NCI-H128 (cell line): ENCODE data around the gene GAS2.

ENCODE experiments used
- DNase-seq: peaks from one replicate; lab custom pipeline; 2025; ENCODE audit not compliant: unreplicated experiment; lab: John Stamatoyannopoulos, UW

Gene GAS2

DNA sequence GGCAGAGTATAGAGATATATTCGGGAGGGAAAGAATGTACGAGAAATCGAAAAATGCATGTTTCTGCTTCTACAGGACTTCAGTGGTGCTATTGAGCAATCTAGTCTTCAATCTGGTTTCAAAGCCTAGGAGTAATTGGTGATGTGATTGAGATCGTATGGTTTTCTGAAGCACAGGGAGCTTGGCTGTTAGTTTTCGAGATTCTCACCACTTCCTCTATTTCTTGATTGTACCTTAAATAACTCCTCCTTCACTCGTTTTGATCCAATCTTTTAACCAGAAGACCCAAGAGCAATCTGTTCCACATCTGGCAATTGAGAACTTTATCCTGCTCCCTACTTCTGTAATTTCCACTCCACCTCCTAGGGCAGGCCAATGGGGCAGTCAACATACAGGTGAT is 193.3 kb downstream of the GAS2 start:
- DNase-seq, result no peak

- DNase-seq, result no peak
These were observed 193.8 kb downstream of the GAS2 start, which contains the start of gene CCDC179 for GRCh38 chr11:22860241-22860640. TSS of gene CCDC179 (minus strand) at chr11:22860474. CDS start at chr11:22860421, 53 bp downstream.
